ENCODE measurements around the gene TBCA. TPM values are rescaled to one million over a fixed set of nuclear protein-coding genes. Genes with fewer than 3 reads are reported as not detected.
A peak's percentile ranks its signal among the peaks of the same experiment; 100 is the strongest.

Gene TBCA
- total and polyA plus RNA-seq, 11 donors, result 108 to 171 (median 132) TPM

GRCh38 chr5:77650686-77651085 lies 125.5 kb downstream of the TBCA start:
- intact Hi-C loops (cut with DNase I), result loop anchor here in 1 of 10 donors (5.0 kb wide), 1 partner anchor 357 kb away; no protein-coding TSS in a partner anchor
- Histone ChIP-seq H3K9me3 (no peaks in the 10 kb centered on the region), H3K4me3 (no peak overlapping the region), H3K4me1 (peaks cover 0 to 2% (median 0%) of the 10 kb centered on the region in 12 donors), H3K36me3 (no peaks in the 10 kb centered on the region), H3K27me3 (peaks cover 0 to 69% (median 31%) of the 10 kb centered on the region in 9 donors), H3K27ac (no peak overlapping the region)
- 17 to 73% (median 45%) methylated on average over 1 of the region's 1 CpG for WGBS, 4 donors
- TF ChIP-seq CTCF (IDR thresholded peaks at IDR 0.05) (no peak), POLR2A (IDR thresholded peaks at IDR 0.05) (no peak)
- DNase-seq, result no peak
- ATAC-seq, result no peak

DNA sequence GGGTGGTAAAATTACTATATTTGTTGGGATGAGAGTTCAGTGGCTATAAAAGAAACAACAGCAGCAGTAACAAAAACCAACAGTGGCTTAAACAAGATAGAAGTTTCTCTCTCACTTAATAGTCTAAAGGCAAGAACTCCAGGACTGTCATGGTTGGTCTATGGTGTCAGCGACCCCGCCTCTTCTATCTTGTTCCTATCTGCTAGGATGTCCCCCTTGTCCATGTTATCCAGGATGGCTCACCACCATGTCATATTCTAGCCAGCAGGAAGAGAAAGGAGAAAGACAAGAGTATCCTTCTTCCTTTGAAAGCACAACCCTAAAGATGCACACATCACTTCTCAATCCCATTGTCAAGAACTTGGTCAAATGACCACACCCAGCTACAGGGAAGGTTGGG lies 126.4 kb downstream of the TBCA start:
- H3K27me3 ChIP-seq, result peaks cover 2 to 76% (median 35%) of the 10 kb centered on the region in 9 donors
- intact Hi-C loops (cut with DNase I), result loop anchor here (5.0 to 10.0 kb wide), 7 partner anchors 125 to 365 kb away; partner anchors contain the start of gene TBCA (in 3 of the 10)
- DNase-seq (no peak), ATAC-seq (no peak)
- no peak for TF ChIP-seq POLR2A (IDR thresholded peaks at IDR 0.05)
- no peak for TF ChIP-seq CTCF (IDR thresholded peaks at IDR 0.05)
- H3K4me3 ChIP-seq, result no peak overlapping the region
- no peak overlapping the region for H3K27ac ChIP-seq
- H3K4me1 ChIP-seq, result peaks cover 0 to 12% (median 2%) of the 10 kb centered on the region in 12 donors
- no peaks in the 10 kb centered on the region for H3K9me3 ChIP-seq
- WGBS, 4 donors, result 84 to 92% (median 90%) methylated on average over 2 of the region's 2 CpGs
- no peaks in the 10 kb centered on the region for H3K36me3 ChIP-seq

GRCh38 chr5:77645995-77646639 lies 130.0 kb downstream of the TBCA start:
- no peak for DNase-seq
- TF ChIP-seq POLR2A (IDR thresholded peaks at IDR 0.05) (no peak), CTCF (IDR thresholded peaks at IDR 0.05) (no peak)
- Histone ChIP-seq H3K27ac (no peak overlapping the region), H3K4me1 (peaks cover 0 to 31% (median 8%) of the 10 kb centered on the region in 12 donors), H3K4me3 (peak overlapping the region in 4 of 12 donors; percentile 15 to 28 (median 27)), H3K9me3 (no peaks in the 10 kb centered on the region), H3K36me3 (no peaks in the 10 kb centered on the region), H3K27me3 (peaks cover 37 to 95% (median 64%) of the 10 kb centered on the region in 9 donors)
- 39 to 53% (median 44%) methylated on average over 11 of the region's 11 CpGs for WGBS, 4 donors
- ATAC-seq, result no peak
- intact Hi-C loops (cut with DNase I), result loop anchor here (2.0 to 10.0 kb wide), 8 partner anchors 129 to 369 kb away; partner anchors contain the start of gene TBCA (in 3 of the 10)

- intact Hi-C loops (cut with DNase I), result loop anchor here (2.0 to 10.0 kb wide), 8 partner anchors 129 to 369 kb away; partner anchors contain the start of gene TBCA (in 3 of the 10)
Measured at GRCh38 chr5:77645158-77645994, 130.8 kb downstream of the TBCA start.

More at GRCh38 chr5:77645158-77645994, 130.8 kb downstream of the TBCA start:
- H3K27me3 ChIP-seq, result peaks cover 45 to 95% (median 71%) of the 10 kb centered on the region in 9 donors
- H3K27ac ChIP-seq, result no peak overlapping the region
- H3K36me3 ChIP-seq, result no peaks in the 10 kb centered on the region
- H3K4me1 ChIP-seq, result peaks cover 0 to 38% (median 9%) of the 10 kb centered on the region in 12 donors
- ATAC-seq (peak; percentile 32 to 84 (median 68)), DNase-seq (peak in 2 of 5 donors; percentile 28 to 69)
- peak overlapping the region in 6 of 12 donors; percentile 15 to 41 (median 31) for H3K4me3 ChIP-seq
- TF ChIP-seq POLR2A (IDR thresholded peaks at IDR 0.05) (no peak), CTCF (IDR thresholded peaks at IDR 0.05) (peak; percentile 20 to 84 (median 48))
- no peaks in the 10 kb centered on the region for H3K9me3 ChIP-seq
- 2 to 6% (median 2%) methylated on average over 15 to 80 of the region's 80 CpGs for WGBS, 4 donors

Measured in heart left ventricle (tissue), 16 donors.